Fibroblast of skin of back (primary cell): ENCODE measurements around the gene TMEM132D.
A peak's percentile ranks its signal among the peaks of the same experiment; 100 is the strongest.

Experiments used
- DNase-seq: peaks from one replicate; pipeline ENCODE4 v3.0.0-alpha.2; 2013

TMEM132D gene

DNA sequence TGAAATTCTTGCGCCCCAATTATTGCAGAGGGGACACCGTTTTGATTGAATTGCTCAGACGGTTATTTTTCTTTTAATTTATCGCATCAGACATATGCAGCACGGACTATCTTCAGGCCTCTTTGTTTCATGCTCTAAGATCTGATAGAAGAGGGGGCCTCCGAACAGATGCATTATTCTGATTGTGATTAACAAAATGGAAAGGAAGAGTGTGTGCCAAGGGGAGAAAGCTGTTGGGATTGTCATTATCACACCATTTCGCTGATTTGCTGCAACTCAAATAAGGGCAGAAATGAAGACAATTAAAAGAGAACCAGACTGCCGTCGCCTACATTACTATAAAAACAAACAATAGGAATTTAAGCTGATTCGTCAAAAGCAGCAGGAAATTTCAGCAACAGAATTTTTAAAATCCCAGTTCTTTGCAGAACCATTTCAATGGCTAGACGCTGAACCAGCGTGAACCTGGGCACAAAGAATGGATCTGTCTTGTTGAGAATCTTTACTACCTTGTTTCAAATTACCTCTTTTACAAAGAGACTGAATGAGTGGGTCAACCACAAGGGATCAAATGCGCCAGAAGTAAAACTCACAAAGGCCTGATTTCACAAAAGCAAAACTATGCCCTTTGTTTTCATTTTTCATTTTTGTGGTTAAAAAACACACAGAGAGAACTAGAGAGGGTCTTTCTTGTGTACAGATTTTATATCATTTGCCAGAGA is 30.6 kb downstream of the TMEM132D start:
- no peak for DNase-seq

DNA sequence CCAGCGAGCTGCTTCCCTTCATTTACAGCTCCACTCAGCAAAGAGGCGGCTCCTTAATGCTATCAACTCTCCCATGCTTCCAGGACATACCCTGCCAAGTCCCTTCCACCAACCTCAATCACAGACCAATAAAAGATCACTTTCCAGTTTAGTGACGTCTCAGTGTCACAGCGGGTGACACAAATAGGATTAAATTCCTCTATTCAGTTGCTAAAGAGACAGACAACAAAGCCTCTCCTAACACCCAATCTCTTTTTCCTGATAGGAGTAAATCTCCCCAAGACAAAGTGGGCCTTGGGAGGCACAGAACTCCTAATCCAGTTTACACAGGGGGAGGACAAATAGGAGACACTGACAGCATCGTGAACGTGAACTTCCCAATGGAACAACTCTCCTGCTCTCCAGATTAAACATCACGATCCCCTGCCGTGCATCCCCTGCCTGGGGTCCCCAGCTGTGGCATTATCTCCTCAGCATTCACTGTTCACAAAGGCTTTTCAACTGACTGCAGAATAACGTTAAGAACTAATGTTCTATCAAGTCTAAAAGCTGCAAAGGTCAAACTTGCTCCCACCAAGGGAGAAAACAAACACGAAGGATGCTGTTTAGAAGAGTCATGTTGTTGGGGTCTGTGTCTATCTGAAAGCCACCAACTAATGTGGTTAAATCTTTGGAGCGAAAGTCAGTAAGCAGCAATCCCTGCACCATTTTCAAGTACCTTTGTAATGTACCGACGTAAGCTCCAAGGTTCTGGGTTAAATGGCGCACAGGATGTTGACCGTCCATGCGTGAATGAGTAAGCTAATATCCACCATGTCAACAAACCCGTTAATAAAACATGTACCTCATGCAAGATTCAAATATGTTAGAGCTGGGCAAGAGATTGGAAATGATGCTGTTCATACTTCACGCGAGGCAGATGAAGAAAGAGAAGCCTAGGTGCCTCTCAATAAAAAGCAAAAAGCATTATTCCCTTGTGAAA is 31.5 kb downstream of the TMEM132D start:
- DNase-seq: no peak

DNA sequence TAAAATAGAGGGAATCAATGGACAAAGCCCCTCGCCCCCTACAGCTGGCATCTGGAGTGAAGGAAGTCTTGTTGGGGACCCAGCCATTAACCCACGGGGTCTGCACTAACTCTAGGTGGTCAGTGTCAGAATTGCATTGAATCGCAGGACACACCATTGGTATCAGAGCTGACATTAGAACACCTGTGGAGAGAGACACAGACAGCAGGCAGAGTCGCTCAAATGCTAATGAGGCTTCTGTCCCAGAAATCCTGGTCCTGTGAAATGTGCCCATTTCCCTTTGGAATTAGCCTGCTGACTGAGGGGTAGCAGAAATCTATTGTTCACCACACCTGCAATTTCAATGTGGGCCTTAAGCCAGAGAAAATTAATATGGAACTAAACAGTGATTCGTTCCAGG is 33.0 kb downstream of the TMEM132D start:
- DNase-seq: no peak

DNA sequence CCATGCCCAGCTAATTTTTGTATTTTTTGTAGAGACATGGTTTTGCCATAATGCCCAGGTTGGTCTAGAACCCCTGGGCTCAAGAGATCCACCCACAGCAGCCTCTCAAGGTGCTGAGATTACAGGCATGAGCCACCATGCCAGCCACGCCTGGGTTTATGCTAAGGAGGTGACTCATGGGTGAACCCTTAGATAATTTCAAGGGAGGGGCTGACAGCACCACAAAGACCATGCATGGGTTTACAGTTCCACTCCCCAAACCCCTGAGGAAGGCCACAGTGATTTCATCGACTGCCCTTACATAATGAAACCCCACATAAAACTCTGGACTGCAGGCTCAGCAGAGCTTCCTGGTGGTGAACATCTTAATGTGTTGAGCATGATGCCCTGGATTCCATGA is 33.7 kb downstream of the TMEM132D start:
- no peak for DNase-seq

DNA sequence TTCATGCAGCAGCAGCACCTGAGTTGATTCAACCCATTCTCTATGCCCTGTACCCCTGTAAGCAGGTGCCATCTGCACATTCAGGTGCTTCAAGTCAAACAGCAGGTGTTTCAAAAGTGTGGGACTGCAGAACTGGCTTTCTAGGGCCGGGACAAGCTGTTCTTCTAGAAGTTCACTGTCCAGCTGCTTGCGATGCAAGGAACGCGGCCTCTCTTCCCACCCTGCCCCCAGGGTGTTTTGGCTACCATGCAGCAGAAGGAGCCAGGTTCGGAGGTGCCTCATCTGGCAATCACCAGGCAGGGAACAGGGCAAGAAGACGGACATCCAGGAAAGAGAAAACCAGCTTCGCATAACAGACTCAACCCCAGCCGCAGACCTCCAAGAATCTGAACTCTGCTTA is 35.2 kb downstream of the TMEM132D start:
- no peak for DNase-seq

DNA sequence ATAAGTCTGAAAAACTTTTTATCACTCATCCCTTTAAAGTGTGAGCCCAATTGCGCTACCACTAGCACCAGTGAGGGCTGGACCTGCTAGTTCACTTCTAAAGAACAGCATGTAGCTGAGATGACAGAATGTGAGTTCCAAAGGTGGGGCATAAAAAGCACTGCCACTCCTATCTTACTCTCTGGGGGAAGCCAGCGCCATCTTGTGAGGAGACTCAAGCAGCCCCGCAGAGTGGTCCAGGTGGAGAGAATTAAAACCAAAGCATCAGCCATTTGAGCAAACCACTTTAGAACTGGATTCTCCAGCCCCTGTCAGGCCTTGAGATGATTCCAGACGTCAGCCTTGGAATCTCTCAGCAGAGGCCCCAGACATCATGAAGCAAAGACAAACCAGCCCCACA is 39.9 kb downstream of the TMEM132D start:
- DNase-seq: no peak

DNA sequence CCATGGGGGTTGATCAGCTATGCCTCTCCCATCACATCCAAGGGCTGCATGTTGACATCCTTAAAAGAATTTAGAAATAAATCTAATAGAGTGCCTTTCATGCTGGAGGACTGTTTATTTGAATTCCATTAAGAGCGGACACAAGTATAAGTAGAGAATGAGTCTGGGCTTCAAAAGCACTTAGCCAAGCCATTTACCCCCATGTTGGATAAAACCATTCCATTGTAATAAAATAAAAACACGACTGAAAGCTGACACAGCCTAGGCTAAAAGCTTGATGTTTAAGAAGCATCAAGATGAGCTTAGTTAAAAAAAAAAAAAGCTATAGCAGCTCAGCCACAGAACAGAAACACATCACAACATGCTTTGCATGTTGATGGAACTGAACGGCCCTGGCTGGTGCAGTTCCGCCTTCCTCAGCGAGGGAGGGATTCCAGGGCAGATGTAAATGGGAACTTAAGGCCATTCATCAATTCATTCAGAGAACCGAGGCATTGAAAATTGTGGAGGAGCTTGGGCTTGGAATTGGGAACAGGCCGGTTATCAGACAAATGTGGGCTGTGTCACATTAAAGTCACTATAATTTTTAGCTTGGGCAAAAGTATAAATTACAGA is 41.2 kb downstream of the TMEM132D start:
- DNase-seq: no peak

DNA sequence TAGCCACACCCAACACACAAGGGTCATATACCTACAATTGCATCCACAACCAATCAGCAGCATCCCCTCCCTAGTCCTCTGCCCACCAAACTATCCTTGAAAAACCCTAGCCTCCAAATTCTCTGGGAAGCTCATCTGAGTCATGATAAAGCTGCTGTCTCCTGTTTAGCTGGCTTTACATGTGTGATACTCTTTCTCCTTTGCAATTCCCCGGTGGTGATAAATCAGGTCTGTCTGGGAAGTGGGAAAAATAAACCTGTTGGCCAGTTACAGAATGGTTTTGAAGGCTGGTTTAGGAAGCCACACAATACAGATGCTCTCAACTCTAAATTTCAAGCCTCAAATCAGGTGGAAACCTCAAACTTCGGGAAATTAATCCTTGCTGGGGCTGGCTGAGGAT is 41.9 kb downstream of the TMEM132D start:
- DNase-seq: no peak

DNA sequence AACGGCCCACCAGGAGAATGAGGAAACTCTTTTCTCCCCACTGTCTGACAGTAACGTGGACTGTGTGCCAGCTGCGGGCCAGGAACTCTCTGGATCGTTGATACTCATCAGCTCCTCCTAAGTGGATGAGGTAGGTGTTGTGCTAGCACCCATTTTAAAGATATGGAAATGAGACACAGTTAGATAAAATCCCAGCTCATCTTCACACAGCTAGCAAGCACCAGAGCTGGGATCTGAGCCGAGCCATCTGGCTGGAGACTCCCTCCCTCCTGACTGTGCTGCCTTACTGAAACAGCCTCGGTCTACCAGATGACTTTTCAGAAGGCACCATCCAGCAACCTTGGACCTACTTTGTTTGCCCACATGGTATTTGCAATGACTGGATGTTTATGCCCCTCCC is 49.2 kb downstream of the TMEM132D start:
- no peak for DNase-seq

DNA sequence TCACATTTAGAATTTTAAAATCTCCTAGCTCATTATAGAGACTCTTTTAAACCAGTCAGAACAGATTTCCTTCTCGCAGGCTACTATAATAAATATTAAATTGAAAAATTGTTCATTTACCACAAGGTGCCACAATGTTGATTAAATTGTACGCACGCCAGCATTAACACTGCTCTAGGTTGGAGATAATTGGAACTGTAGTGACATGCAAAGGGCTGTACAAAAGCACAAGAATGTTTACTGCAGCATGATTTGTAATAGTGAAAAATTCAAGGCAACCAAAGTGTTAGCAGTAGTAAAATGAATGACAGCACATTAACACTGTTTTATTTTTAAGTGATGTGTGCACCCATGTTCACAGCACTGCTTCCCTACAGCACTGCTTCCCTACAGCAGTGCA is 52.5 kb downstream of the TMEM132D start:
- no peak for DNase-seq

DNA sequence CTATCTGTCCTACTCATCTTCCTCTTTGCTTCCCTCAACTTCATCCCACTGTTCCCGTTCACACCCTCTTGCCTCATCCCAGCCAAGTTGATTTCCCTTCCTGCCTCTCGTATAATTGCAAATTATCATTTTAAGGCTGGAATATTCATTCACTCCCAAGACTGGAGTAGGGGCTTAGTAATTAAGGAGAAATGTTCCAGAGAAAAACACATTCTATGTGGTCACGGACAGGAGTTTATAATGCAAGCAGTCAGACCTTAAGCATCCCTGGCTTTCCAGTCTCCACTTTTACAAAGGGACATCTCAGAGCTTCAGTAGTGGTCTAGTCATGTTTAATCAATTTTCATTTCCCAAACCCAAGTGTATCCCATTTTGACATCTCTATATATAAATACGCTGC is 54.9 kb downstream of the TMEM132D start:
- peak; percentile 86 for DNase-seq

DNA sequence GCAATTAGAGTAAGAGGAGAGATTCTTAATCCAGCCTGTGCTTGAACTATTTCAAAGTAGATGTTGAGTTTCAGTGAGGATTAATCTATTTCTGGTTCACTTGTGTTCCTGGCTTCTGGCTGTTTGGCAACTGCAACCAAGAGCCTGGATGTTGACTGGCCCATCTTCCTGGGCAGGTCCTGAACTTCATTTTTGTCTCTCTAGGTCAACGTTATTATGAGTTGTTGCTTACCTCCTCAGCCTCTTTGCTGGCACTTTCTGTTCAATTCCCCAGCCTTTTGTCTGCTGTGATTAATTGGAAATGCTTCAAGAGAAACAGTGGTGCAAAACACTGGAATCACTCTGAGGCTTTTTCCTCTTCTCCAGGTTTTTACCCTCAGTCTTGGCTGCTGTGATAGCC is 56.8 kb downstream of the TMEM132D start:
- no peak for DNase-seq

DNA sequence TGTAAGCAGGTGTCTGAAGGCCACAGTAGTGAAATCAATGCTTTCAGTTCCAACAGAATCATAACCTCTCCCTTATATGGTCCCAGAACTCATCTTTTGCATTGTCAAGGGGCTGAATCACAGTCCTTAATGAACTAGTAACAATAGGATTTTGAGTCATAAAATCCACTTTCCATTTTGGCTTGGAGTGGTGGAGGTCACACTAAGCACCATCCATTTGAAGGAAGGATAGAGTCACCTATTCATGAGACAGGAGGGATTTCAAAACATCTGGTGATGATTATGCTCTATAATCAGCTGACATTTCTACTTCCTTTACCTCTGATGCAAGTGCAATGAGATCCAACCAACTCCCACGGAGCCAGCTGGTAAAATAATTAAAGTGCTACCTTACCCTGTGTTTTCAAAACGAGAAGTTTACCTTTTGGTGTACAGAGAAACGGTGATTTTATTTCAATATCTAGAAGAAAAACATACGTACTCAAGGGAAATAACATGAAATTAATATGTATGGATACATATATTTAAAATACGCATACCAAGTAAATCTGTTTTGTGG is 59.1 kb downstream of the TMEM132D start:
- peak; percentile 90 for DNase-seq

DNA sequence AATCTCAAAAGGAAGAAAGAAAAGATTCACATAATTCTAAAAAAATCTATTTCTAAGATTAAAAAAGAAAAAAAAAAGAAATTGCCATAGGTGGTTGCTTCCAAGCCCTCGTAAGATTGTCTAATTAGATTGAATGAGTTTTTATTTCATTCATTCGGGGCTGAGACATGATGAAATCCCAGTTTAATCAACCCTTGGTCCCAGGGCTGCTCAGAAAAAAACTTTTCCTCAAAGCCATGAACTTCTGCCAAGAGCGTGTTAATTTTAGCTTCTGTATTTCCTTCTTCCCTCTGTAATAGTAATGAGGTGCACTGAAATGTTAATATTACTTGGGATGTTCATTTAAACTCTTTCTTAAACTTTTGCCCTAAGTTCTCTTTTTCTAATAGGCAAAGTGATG is 62.6 kb downstream of the TMEM132D start:
- DNase-seq: no peak

DNA sequence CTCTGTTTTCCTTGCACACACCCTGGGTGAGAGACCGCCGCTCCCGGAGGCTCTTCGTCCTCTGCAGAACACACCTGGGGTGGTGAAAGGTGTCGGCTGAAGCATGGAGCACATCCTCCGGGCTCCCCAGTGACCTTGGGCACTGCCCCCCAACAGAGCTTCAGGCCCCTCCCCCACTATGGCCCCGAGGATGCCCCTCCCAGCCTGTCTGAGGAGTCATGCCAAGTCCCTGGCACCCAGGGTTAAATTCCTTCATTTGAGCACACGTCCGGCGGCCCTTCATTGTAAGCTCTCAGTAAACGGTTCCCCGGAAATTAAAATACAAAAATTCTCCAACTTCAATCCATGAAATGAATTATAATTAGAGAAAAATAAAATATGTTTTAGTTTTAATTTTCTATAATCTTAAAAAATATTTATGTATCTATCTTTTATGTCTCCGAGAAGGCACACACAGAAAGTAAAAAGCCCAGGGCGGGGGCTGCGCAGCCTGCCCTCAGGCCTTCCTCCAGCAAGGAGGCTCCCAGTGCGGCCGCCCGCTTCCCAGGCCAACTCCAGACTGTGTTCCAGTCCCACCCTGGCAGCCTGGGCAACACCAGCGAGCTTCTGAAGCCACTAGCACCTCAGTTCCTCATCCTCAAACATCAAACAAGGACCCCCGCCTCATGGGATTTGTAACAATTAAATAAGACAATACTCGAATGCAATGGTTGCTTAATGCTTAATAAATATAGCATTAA is 63.5 kb downstream of the TMEM132D start:
- DNase-seq: no peak

DNA sequence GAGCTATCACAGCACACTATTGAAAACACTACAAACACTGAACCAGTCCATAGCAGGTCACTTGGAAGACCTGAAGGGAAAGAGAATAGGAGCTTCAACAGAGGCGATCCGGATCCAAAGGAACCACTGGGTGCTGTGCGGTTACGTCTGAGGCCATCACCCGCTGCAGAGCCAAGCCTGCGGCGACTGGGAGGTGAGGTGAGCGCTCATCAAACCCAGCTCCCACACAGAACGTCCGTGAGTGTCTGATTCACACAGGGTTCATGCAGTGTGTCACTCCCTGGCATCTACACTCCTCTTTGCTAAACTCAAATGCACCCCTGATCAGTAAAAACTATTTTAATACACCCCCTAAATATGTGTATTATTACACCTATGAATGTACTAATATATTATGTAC is 64.1 kb downstream of the TMEM132D start:
- no peak for DNase-seq

DNA sequence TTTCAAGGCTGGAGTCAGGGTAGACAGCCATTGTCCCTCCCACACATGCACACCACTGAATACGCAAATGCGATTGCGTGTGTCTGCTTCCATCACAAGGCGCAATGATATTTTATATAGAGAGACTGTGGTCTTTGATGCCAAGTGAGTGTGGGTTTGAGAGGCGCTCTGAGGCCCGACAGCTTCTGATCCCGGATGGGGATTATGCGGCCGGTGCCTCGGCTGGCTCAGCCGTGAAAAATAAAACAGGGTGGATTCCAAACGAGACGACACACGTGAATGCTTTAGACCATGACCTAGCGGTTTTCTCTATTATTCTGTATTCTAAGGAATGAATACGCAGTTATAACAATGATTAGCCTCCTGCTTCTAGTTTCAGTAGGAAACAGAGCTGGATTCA is 72.5 kb downstream of the TMEM132D start:
- DNase-seq: no peak

DNA sequence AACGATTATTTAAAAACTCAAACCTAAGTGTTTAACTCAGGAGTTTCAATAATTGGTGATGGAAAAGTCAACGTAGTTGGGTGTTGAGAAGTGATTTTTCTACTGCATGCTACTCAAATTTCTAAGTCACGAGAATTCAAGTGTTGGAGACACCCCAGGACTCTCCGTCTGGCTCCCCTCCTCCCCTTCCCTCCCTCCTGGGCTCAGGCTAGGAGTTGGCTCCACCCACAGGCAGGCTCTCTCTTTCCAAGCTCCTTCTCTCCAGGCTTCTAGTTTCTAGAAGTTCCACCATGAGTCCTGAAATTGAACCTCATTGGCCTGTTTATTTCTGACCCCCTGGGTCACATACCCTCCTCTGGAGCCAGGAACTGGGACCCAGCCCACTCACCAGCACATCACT is 73.0 kb downstream of the TMEM132D start:
- no peak for DNase-seq

DNA sequence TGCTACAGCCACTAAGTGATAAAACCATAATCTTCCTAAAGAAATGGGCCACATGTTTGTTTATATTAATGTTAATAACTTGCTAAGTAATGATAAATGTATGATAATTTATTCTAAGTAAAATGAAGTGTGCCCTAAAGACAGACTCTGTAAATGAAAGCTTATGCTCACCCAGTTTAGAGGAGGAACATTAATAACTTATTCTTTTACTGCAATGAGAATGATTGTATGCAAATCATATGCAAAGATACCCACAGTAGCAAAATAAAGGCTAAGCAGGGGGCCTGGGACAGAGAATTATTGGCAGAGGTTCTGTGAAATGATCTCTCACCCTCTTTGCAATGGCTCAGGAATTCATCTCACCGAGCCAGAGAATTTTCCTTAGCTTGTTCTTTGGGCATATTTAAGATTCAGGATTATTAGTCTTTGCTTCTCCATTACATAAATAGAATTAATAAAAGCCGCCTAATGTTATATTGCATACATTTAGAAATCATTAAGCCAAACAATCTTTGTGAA is 75.9 kb downstream of the TMEM132D start:
- peak; percentile 60 for DNase-seq

DNA sequence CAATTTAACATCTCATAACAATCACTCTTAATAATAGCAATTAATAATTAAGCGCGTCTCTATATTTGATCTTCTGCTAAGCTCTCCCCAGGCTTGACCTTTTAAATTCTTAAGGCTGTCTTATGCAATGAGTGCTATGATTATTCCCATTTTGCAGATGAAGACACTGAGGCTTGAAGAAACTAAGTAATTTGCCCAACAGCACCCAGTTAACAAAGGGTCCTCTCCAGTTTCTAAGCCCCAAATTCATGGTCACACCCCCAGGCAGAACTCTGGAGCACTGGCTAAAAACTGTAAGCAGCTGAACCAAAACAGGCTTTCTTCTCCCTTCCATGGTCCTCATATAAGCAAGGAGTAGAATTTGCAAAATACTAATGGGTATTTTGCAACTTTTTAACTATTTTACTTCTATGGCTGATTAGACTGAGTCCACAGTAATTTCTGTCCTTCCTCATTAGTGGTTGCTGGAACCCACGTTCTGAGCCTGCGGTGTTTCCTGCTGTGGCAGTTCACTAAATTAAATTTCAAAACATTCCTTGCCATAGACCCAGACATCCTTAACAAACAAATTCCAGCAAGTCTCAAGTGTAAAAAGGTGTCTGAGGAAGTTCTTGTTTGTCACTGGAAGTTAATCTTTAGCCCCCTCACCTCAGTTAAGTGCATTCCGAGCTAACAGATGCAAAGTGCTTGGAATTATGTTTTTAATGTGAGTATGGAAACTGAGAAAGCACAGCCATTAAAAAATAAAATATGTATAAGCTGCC is 76.5 kb downstream of the TMEM132D start:
- DNase-seq: no peak

DNA sequence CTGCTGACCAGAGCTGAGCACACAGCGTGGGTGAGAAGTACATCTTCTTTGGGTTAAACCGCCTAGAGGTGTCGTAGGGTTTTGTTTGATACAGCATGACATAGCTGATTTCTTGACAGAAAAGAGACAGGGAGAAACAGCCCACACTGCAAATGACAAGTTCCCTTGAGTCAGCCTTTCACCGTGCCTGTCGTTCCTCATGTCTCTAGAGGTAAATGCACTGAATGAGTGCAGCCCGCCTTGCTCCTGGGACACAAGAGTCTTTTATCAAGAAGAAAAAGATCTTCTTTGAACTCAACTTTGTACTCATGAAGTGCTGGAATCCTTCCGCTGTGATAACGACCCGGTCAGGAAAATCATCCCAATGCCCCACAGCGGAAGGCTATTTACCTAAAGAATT is 77.6 kb downstream of the TMEM132D start:
- DNase-seq: no peak
